K562 (cell line): ENCODE data around the gene TMEM127. TPM values are rescaled to one million over a fixed set of nuclear protein-coding genes. Genes with fewer than 3 reads are reported as not detected.

Experiments used
- ATAC-seq: fragments of 200-7000 bp; cut with Tn5 transposase; 3 replicates; pipeline ENCODE4 v1.9.1; 2020; ENCODE audit warnings: moderate library complexity
- BruUV-seq: library from RNA; stranded (reverse); fragments of 400-500 nt; replicated peaks from 2 replicates; lab custom pipeline; 2021; lab: Mats Ljungman, UMichigan
- CTCF ChIA-PET: fragments of 300-600 bp; formaldehyde crosslinking; extraction: SDS; loops from one replicate; lab custom pipeline; 2021; ENCODE audit warnings: low intra/inter-chr PET ratio; lab: Yijun Ruan, JAX
- POLR2A ChIA-PET: fragments of 300-600, 350-650 bp; sonication (Branson Sonifier 250); formaldehyde crosslinking; extraction: SDS; loops from one replicate; lab custom pipeline; 2021; ENCODE audit warnings: antibody characterized with exemption, inconsistent platforms; lab: Yijun Ruan, JAX
- DNase-seq, 4 experiments: peaks; one replicate each; pipeline versions ENCODE4 v3.0.0 to v3.0.0-alpha.2; 2011 to 2018; ENCODE audit warnings: low spot score in 3 of 4, mixed read lengths in 3 of 4; ENCODE audit errors: extremely low read depth in 1 of 4
- FAIRE-seq: peaks from 2 replicates; lab custom pipeline; 2011; peaks lifted over from hg19 to GRCh38; lab: Jason Lieb, UNC
- H2AFZ ChIP-seq: 2 replicates; pipeline ENCODE4 v1.6.0; 2011; ENCODE audit warnings: low read depth, low read length, control low read depth, inconsistent platforms
- H3K27ac ChIP-seq: fragments of 200-600 bp; 3 replicates; pipeline ENCODE4 v1.8.0; 2011; ENCODE audit warnings: low read depth, mild to moderate bottlenecking, control low read depth, inconsistent platforms, low read length, moderate library complexity, mixed read lengths; ENCODE audit errors: extremely low read depth
- H3K27me3 ChIP-seq, 2 experiments: fragments of 300-600 bp in 1 of 2; 2 replicates in 1 of 2; 3 replicates in 1 of 2; pipeline versions ENCODE4 v1.6.0 to v1.8.0; 2011; ENCODE audit warnings: inconsistent platforms in 2 of 2, low read length in 2 of 2, mild to moderate bottlenecking in 1 of 2, mixed read lengths in 1 of 2, moderate library complexity in 1 of 2; ENCODE audit not compliant: control insufficient read depth in 2 of 2, insufficient read depth in 2 of 2
- H3K36me3 ChIP-seq: fragments of 300-600 bp; 3 replicates; pipeline ENCODE4 v1.8.0; 2011; ENCODE audit warnings: mild to moderate bottlenecking, low read length, inconsistent platforms; ENCODE audit not compliant: control insufficient read depth, insufficient read depth
- H3K4me1 ChIP-seq, 2 experiments: fragments of 200-600 bp in 1 of 2; replicated peaks in 1 of 2; 2 replicates in 1 of 2; 3 replicates in 1 of 2; pipeline versions ENCODE4 v1.5.1 to v1.8.0; 2011; ENCODE audit warnings: inconsistent platforms in 2 of 2, low read length in 2 of 2, mild to moderate bottlenecking in 1 of 2, mixed read lengths in 1 of 2, moderate library complexity in 1 of 2; ENCODE audit not compliant: control insufficient read depth in 2 of 2, insufficient read depth in 2 of 2
- H3K4me2 ChIP-seq: 2 replicates; pipeline ENCODE4 v1.6.1; 2011; ENCODE audit warnings: low read length, control low read depth, inconsistent platforms, mixed read lengths; ENCODE audit not compliant: insufficient read depth
- H3K4me3 ChIP-seq: fragments of 200-600 bp; sonication (generic), shearing (Covaris generic); 2 replicates; pipeline ENCODE4 v1.5.1; 2016; ENCODE audit warnings: control low read depth, inconsistent platforms
- H3K79me2 ChIP-seq: fragments of 200-600 bp; 3 replicates; pipeline ENCODE4 v1.8.0; 2011; ENCODE audit warnings: low read length, inconsistent platforms; ENCODE audit not compliant: control insufficient read depth, insufficient read depth
- H3K9ac ChIP-seq, 2 experiments: 2 replicates each; pipeline versions ENCODE4 v1.6.0 to v1.6.1; 2011; ENCODE audit warnings: low read depth in 2 of 2, low read length in 2 of 2, control low read depth in 1 of 2, inconsistent platforms in 1 of 2, mild to moderate bottlenecking in 1 of 2, mixed read lengths in 1 of 2; ENCODE audit not compliant: insufficient read depth in 1 of 2
- H3K9me1 ChIP-seq: one replicate; pipeline ENCODE4 v1.6.0; 2011; ENCODE audit warnings: inconsistent platforms, mild to moderate bottlenecking, low read length, moderate library complexity; ENCODE audit not compliant: control insufficient read depth, insufficient read depth
- H3K9me3 ChIP-seq: replicated peaks from 2 replicates; pipeline ENCODE4 v1.5.1; 2011; ENCODE audit warnings: low read depth, low read length, inconsistent platforms; ENCODE audit not compliant: control insufficient read depth, insufficient read depth
- H4K20me1 ChIP-seq: replicated peaks from 2 replicates; pipeline ENCODE4 v1.6.1; 2011; ENCODE audit warnings: low read length, inconsistent platforms, mixed read lengths; ENCODE audit not compliant: control insufficient read depth, insufficient read depth
- L3MBTL2 ChIP-seq: fragments of 450-650 bp; IDR thresholded peaks from 2 replicates; pipeline ENCODE4 v1.6.1; 2016; ENCODE audit warnings: mild to moderate bottlenecking, moderate library complexity
- PHF8 ChIP-seq: fragments of 200-600 bp; sonication (generic); IDR thresholded peaks from 2 replicates; pipeline ENCODE4 v1.6.1; 2012; ENCODE audit warnings: mixed run types, mild to moderate bottlenecking, inconsistent platforms, low read length, moderate library complexity, borderline replicate concordance
- U2AF1 ChIP-seq: fragments of 200-400 bp; formaldehyde crosslinking; optimal IDR thresholded peaks from 2 replicates; pipeline ENCODE3; 2017; ENCODE audit warnings: mild to moderate bottlenecking, low read depth, low read length, moderate library complexity
- ZNF354B ChIP-seq: fragments of 250-450 bp; sonication (Bioruptor Pico); IDR thresholded peaks from 2 replicates; pipeline ENCODE4 v1.4.0; 2020
- WGBS: fragments of 100-300 bp; shearing (Covaris generic); methylation state at CpG from one replicate; pipeline ENCODE4 v1.1.6; 2016; ENCODE audit warnings: low coverage, mixed read lengths; ENCODE audit not compliant: insufficient coverage; ENCODE audit errors: missing lambda C conversion rate; 5-methylcytosine and 5-hydroxymethylcytosine counted together
- in situ Hi-C: fragments of 300-500 bp; cut with MboI; formaldehyde crosslinking; loops from 4 replicates; pipeline ENCODE4 v1.15.0; 2018; ENCODE audit warnings: inconsistent platforms, mixed read lengths
- intact Hi-C: fragments of 100-400 bp; cut with micrococcal nuclease; formaldehyde crosslinking; loops from 2 replicates; pipeline ENCODE4 v1.14.2; 2022
- polyA plus RNA-seq, 8 experiments: library from polyadenylated mRNA; depleted of rRNA in 4 of 8; stranded (reverse) in 5 of 8; unstranded in 3 of 8; fragments of >200 nt; fragmentation: Nextera tagmentation in 2 of 8; fragmentation: Illumina TruSeq in 1 of 8; extraction: Ambion mirVana in 2 of 8; extraction: Trizol in 1 of 8; gene quantifications; 2 replicates each; pipeline versions ENCODE4 v1.2.1 to v1.2.3, GENCODE V29; 2011 to 2014; ENCODE audit warnings: inconsistent platforms in 1 of 8, missing spikeins in 1 of 8
- total RNA-seq, 7 experiments: library from RNA; depleted of rRNA in 6 of 7; stranded (reverse); fragments of >200 nt in 6 of 7; fragmentation: Illumina TruSeq in 2 of 7; extraction: Trizol in 2 of 7; gene quantifications; 2 replicates each; pipeline versions ENCODE4 v1.2.1 to v1.2.3, GENCODE V29; 2011 to 2021; ENCODE audit warnings: low replicate concordance in 1 of 7

The TMEM127 gene
- total and polyA plus RNA-seq, 9 of the 15 experiments (the other 6 are each of a cell fraction or from before 2014, with no cell fraction given): 1.7 to 20.0 (median 9.9) TPM

GRCh38 chr2:96247009-96247408, 18.8 kb downstream of the TMEM127 start:
- peak; percentile 31; the same call in 2 of the 3 replicates for ATAC-seq
- DNase-seq: peak in 1 of 4 experiments; percentile 19
- ChIA-PET POLR2A (interaction anchor here (0.5 to 2.6 kb wide), 5 partner anchors 9 to 154 kb away, joined by 3 to 12 read pairs (median 10); partner anchors contain the start of gene STARD7), CTCF (no interaction called here)
- H3K4me3 ChIP-seq: no peak overlapping the region
- intact Hi-C loops: no loop called here
- H3K27ac ChIP-seq: peak overlapping the region; percentile 28; the same call in 1 of the 3 replicates
- H3K27me3 ChIP-seq: no peaks in the 10 kb centered on the region
- no peak overlapping the region for H3K4me2 ChIP-seq
- no peak overlapping the region for H2AFZ ChIP-seq
- no peaks in the 10 kb centered on the region for H3K9me3 ChIP-seq
- no peak overlapping the region; a peak in 1 of 4 replicates for H3K9ac ChIP-seq
- TF ChIP-seq PHF8: no peak
- 0 out of 2 replicates have a peak, but pooled peaks have one; percentile 19 for TF ChIP-seq L3MBTL2
- no peak for TF ChIP-seq U2AF1
- no peak for TF ChIP-seq ZNF354B (CRISPR knock-in tag)
- TF ChIP-seq, all 486 proteins: peak for 1
- Histone ChIP-seq H4K20me1 (no peaks in the 10 kb centered on the region), H3K9me1 (no peaks in the 10 kb centered on the region), H3K36me3 (peaks cover 6% of the 10 kb centered on the region; the same call in 2 of the 3 replicates), H3K79me2 (no peaks in the 10 kb centered on the region), H3K4me1 (peaks cover 8 to 19% of the 10 kb centered on the region in 2 experiments; a peak in 4 of 5 replicates)
- peak; percentile 23 for FAIRE-seq
- in situ Hi-C loops: no loop called here
- 65% methylated on average over 2 of the region's 3 CpGs for WGBS
- no TSS peak for BruUV-seq
